GM13977 (cell line): Measurements from ENCODE around the gene SH2D6.
A peak's percentile ranks its signal among the peaks of the same experiment; 100 is the strongest.
"Not testable (repeated sequence)": the region's sequence is repeated elsewhere in the genome, so short reads cannot be mapped to it uniquely, and the experiment has no call there.

Experiments used
- DNase-seq: peaks from one replicate; pipeline ENCODE4 v3.0.0; 2012; ENCODE audit warnings: low spot score
- in situ Hi-C: fragments of 300-500 bp; cut with MboI; formaldehyde crosslinking; loops from one replicate; pipeline ENCODE4 v1.12.0; 2022; ENCODE audit warnings: low sequenced_read_pairs, low pct_unique_long_range_greater_than_20kb, mixed read lengths, inconsistent platforms; ENCODE audit not compliant: unreplicated experiment
- TF ChIP-seq, protein P1 (sequence below): IDR thresholded peaks from 2 replicates; pipeline ENCODE4 v1.5.1; 2012; ENCODE audit warnings: mild to moderate bottlenecking, control low read depth; ENCODE audit not compliant: insufficient read depth; ENCODE audit errors: extremely low read depth, missing control alignments

Gene SH2D6

DNA sequence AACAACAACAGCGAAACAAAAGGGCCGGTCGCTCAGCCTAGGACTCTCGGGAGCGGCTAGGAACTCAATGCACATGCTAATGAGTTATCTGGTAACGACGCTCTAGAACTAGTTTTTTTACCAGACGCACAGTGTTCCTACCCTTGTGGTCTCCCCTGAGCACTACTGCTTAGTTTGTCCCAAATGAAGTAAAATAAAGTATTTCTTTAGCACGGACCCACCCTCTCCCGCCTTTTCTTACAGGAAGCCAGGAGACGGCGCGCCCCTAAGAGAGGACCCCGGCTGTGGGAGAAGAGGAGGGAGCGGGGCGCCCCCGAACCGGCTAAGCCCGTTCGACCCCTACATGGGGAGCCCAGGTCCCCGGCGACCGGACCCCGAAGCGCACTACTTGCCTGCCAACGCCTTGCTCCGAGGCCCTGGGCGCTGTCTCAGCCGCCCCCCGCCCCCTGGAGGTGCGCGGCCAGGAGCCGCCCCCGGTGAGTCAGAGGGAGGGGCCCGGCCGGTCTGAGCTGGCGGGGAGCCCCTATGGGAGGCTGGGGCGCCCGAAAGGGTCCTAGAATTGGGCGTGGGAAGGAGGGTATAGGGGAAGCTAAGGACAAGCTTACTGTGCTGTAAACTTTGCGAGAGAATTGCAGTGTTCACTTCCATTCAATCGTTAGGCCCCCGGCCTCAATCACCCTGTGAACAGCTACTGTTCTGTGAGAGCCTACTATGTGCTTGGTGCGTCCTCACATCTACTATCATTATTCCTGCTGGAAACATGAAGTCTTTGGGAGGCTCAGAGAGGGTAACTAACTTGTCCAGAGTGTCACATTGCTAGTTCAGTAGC is 4.7 kb upstream of the SH2D6 start:
- in situ Hi-C loops: no loop called here
- DNase-seq: no peak
- TF ChIP-seq, protein P1, sequence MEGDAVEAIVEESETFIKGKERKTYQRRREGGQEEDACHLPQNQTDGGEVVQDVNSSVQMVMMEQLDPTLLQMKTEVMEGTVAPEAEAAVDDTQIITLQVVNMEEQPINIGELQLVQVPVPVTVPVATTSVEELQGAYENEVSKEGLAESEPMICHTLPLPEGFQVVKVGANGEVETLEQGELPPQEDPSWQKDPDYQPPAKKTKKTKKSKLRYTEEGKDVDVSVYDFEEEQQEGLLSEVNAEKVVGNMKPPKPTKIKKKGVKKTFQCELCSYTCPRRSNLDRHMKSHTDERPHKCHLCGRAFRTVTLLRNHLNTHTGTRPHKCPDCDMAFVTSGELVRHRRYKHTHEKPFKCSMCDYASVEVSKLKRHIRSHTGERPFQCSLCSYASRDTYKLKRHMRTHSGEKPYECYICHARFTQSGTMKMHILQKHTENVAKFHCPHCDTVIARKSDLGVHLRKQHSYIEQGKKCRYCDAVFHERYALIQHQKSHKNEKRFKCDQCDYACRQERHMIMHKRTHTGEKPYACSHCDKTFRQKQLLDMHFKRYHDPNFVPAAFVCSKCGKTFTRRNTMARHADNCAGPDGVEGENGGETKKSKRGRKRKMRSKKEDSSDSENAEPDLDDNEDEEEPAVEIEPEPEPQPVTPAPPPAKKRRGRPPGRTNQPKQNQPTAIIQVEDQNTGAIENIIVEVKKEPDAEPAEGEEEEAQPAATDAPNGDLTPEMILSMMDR: no peak

DNA sequence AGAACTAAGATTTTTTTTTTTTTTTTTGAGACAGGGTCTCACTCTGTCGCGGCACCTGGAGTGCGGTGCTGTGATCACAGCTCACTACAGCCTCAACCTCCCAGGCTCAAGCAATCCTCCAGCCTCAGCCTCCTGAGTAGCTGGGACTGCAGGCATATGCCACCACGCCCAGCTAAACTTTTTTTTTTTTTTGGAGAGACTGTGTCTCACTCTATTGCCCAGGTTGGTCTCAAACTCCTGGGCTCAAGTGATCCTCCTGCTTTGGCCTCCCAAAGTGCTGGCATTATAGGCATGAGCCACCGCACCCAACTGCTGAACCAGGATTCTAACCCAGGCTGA is 4.1 kb upstream of the SH2D6 start:
- DNase-seq, in situ Hi-C loops: not testable (repeated sequence)

DNA sequence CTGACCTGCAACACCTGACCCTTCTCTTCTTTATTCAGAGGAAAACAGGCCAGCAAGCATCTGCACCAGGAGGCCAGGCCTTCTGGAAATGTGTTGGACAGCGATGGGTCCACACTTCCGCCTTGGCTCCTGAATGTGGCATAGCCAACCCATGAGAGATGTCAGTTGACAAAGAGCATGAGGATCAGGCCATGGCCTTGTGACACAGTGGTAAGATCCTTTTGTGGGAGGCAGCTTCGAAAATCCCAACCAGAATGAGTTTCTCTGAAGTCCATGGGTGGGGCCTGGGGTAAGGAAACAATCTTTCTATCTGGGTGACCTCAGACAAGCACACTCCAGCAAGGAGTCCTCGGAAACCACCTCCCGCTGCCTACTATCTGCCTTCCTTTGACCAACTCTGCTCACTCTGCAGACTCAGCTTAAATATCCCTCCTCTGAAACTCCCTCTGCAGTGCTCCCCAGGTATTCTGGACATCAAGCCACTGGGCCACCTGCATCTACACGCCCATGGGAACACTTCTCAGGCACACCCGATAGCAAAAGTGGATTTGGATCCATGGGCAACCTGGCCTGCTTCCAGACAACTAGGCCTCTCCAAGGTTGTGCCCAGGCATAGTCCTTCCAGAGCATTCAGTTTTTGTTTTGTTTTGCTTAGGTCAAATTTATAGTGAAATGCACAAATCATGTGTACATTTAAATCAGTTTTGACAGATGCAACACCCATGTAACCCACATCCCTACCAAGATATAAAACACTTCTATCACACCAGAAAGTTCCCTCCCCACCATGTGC is 3.6 kb upstream of the SH2D6 start:
- TF ChIP-seq, protein P1: no peak
- in situ Hi-C loops: no loop called here
- no peak for DNase-seq

DNA sequence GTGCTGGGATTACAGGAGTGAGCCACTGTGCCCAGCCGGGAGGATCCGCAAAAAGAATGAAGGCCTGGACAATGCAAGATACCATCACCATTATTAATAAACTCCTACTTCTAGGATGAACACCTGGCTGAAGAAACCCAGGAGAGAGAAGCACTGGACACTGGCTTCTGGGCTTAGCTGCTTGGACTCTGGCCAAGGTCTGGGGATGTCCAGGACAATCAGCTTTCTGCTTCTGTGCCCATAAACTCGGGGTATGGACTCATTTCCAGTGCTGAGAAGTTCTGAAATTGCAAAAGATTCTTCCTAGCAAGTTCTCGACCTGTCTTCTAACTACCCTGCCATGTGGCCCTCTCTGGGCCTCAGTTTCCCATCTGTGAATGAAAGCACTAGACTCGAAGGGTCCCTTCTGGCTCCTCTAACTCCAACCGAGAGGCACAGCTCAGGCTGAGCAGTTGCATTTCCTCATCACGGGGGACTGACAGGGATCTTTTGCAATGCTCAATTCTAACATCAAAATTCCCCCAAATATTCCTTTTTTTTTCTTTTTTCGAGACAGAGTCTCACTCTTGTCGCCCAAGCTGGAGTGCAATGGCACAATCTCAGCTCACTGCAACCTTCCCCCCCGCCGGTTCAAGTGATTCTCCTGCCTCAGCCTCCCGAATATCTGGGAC is 2.4 kb upstream of the SH2D6 start:
- in situ Hi-C loops: no loop called here
- TF ChIP-seq, protein P1: no peak

DNA sequence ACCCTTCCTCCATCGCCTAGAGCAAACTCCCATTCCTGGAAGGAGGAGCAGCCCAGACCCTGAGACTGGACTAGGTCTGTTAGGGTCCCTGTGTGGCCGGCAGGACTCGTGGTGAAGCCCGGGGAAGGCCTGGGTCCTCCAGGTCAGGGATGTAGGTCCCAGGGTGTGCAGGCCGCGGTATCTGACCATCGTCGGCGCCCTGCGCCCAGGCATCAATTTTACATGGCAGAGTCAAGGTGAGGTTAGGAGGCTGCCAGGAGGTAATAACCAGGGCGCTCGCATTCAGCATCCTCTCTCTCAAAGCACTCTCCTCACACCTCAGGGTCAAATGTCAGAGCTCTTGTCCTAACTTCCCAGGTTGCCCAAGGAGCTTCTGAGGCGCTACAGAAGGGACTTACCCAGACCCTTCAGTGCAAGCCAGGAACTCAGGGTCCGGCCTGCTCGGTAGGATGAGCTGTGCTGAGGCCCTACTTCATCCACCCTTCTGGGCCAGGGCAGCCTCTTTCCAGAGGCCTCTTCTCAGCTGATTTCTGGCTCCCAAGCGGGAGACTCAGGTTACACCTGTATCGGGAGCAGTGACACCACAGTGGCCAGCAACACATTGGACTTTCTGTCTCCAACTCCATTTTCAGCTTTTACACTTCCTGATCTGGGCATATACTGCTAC is 628 bp downstream of the SH2D6 start:
- TF ChIP-seq, protein P1: no peak
- no peak for DNase-seq
- in situ Hi-C loops: no loop called here

More for the DNA sequence above, 2.4 kb upstream of the SH2D6 start:
- DNase-seq: no peak

DNA sequence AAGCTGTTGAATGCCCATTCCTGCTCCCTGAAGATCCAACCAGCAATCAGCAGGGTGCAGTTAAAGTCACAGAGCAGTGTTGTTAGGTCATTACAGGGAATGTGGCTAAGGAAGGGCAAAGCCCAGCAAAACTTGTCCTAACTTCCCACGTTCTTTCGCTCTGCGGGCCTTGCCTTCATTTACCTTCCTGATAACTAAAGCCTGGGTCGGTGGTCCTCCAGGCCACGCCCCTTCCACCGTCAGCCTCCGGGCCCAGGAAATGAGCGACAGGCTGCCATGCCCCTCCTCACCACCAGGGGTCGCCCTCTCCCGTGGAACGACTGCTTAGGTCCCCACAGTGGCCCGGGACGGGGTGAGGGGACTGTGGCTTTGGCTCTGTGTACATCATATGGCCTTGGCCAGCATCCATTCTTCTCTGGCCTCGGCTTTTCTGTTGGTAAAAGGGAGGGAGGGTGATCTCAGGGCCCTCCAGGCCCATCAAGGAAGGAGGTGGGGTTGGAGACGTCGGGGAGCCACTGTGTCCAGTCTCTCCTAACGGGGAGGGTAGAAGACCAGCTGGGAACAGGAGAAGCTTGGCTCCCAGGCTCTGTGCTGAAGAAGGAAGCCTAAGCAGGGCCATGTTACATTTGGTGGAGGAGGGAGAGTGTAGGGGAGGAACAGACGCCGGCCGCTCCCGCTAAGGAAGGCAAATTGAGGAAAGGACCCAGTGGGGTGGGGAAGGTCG is 2.2 kb downstream of the SH2D6 start:
- peak; percentile 91 for DNase-seq
- in situ Hi-C loops: loop anchor here (5.0 kb wide), 1 partner anchor 132 kb away; no protein-coding TSS in a partner anchor
- TF ChIP-seq, protein P1: peak; percentile 98
